HepG2 (cell line): Measurements from ENCODE around the gene PGAP3. TPM values are rescaled to one million over a fixed set of nuclear protein-coding genes. Genes with fewer than 3 reads are reported as not detected.

ENCODE experiments used
- ATF2 ChIP-seq: sonication (generic); formaldehyde crosslinking; IDR thresholded peaks from 2 replicates; pipeline ENCODE4 v1.4.0; 2020; ENCODE audit warnings: missing genetic modification reagents
- ATF7-NPFF ChIP-seq: sonication (generic); formaldehyde crosslinking; IDR thresholded peaks from 2 replicates; pipeline ENCODE4 v1.8.1; 2023; ENCODE audit warnings: mild to moderate bottlenecking, low read depth, missing genetic modification reagents, moderate library complexity
- BATF2 ChIP-seq: sonication (generic); formaldehyde crosslinking; IDR thresholded peaks from 2 replicates; pipeline ENCODE4 v1.8.0; 2022; ENCODE audit warnings: mild to moderate bottlenecking, missing genetic modification reagents, moderate library complexity
- BORCS8-MEF2B ChIP-seq: sonication (generic); formaldehyde crosslinking; IDR thresholded peaks from 2 replicates; pipeline ENCODE4 v1.8.0; 2022; ENCODE audit warnings: mild to moderate bottlenecking, missing genetic modification reagents
- CSRNP1 ChIP-seq: sonication (generic); formaldehyde crosslinking; IDR thresholded peaks from 2 replicates; pipeline ENCODE4 v1.8.1; 2023; ENCODE audit warnings: mild to moderate bottlenecking, missing genetic modification reagents
- E2F1 ChIP-seq: sonication (generic); formaldehyde crosslinking; IDR thresholded peaks from 2 replicates; pipeline ENCODE4 v1.5.0; 2020; ENCODE audit warnings: missing genetic modification reagents
- FOXP1 ChIP-seq, 2 experiments: fragments of 450-650 bp in 1 of 2; IDR thresholded peaks; 2 replicates each; pipeline ENCODE4 v1.6.1; 2017 to 2018; ENCODE audit warnings: antibody characterized with exemption in 1 of 2
- GATAD1 ChIP-seq: IDR thresholded peaks from 2 replicates; pipeline ENCODE4 v1.6.1; 2016; ENCODE audit warnings: missing genetic modification reagents, missing compliant biosample characterization
- HDAC2 ChIP-seq: sonication (generic); formaldehyde crosslinking; IDR thresholded peaks from 2 replicates; pipeline ENCODE4 v1.4.0; 2020; ENCODE audit warnings: missing genetic modification reagents
- MAZ ChIP-seq, 2 experiments: sonication (generic) in 1 of 2; formaldehyde crosslinking in 1 of 2; IDR thresholded peaks; 2 replicates each; pipeline versions ENCODE4 v1.5.0 to v1.6.1; 2012 to 2020; ENCODE audit warnings: low read depth in 2 of 2, mild to moderate bottlenecking in 2 of 2, borderline replicate concordance in 1 of 2, improper control_type of control experiment in 1 of 2, low read length in 1 of 2, missing genetic modification reagents in 1 of 2, moderate library complexity in 1 of 2
- NONO ChIP-seq, 2 experiments: fragments of 450-650 bp in 1 of 2; sonication (generic) in 1 of 2; formaldehyde crosslinking in 1 of 2; IDR thresholded peaks in 1 of 2; conservative IDR thresholded peaks in 1 of 2; 2 replicates each; pipeline versions ENCODE4 v1.6.1 to v1.8.0; 2017 to 2022; ENCODE audit warnings: mild to moderate bottlenecking in 1 of 2, missing genetic modification reagents in 1 of 2, moderate library complexity in 1 of 2
- POLR2G ChIP-seq: fragments of 200-400 bp; formaldehyde crosslinking; IDR thresholded peaks from 2 replicates; pipeline ENCODE4 v1.6.1; 2018; ENCODE audit warnings: mild to moderate bottlenecking, low read depth, low read length, moderate library complexity
- RXRB ChIP-seq: IDR thresholded peaks from 2 replicates; pipeline ENCODE4 v1.6.1; 2016; ENCODE audit warnings: borderline replicate concordance, missing genetic modification reagents, missing compliant biosample characterization
- STAT5B ChIP-seq: sonication (generic); formaldehyde crosslinking; IDR thresholded peaks from 2 replicates; pipeline ENCODE4 v1.4.0; 2020; ENCODE audit warnings: missing genetic modification reagents
- ZFP91 ChIP-seq: sonication (generic); formaldehyde crosslinking; IDR thresholded peaks from 2 replicates; pipeline ENCODE4 v1.9.0; 2022; ENCODE audit warnings: missing genetic modification reagents, mild to moderate bottlenecking, borderline replicate concordance
- ZNF232 ChIP-seq: sonication (generic); formaldehyde crosslinking; IDR thresholded peaks from 2 replicates; pipeline ENCODE4 v1.4.0; 2020; ENCODE audit warnings: missing genetic modification reagents, borderline replicate concordance
- ZNF383 ChIP-seq: sonication (generic); formaldehyde crosslinking; IDR thresholded peaks from 2 replicates; pipeline ENCODE4 v1.4.0; 2020; ENCODE audit warnings: missing genetic modification reagents, mild to moderate bottlenecking, borderline replicate concordance
- ZNF451 ChIP-seq: sonication (generic); formaldehyde crosslinking; IDR thresholded peaks from 2 replicates; pipeline ENCODE4 v1.5.0; 2020; ENCODE audit warnings: mild to moderate bottlenecking, missing genetic modification reagents
- ZNF576 ChIP-seq: sonication (generic); formaldehyde crosslinking; IDR thresholded peaks from 2 replicates; pipeline ENCODE4 v1.4.0; 2020; ENCODE audit warnings: mild to moderate bottlenecking, missing genetic modification reagents
- polyA plus RNA-seq, 8 experiments: library from polyadenylated mRNA; depleted of rRNA in 3 of 8; stranded (reverse) in 7 of 8; unstranded in 1 of 8; fragments of >200 nt; fragmentation: Illumina TruSeq in 4 of 8; extraction: Trizol in 4 of 8; gene quantifications; 2 replicates each; pipeline versions ENCODE4 v1.2.1 to v1.2.3, GENCODE V29; 2011 to 2016; ENCODE audit warnings: low read depth in 4 of 8, missing spikeins in 1 of 8, mixed read lengths in 1 of 8; ENCODE audit not compliant: insufficient read depth in 1 of 8
- total RNA-seq, 5 experiments: library from RNA; depleted of rRNA; stranded (reverse); fragments of >200 nt; fragmentation: Illumina TruSeq; extraction: Trizol; gene quantifications; 2 replicates each; pipeline ENCODE4 v1.2.3, GENCODE V29; 2016; ENCODE audit warnings: low read depth in 1 of 5

PGAP3 gene
- total and polyA plus RNA-seq, 2 of the 13 experiments (the other 11 are each of a cell fraction or from before 2014, with no cell fraction given): 11.9 to 14.6 TPM

GRCh38 chr17:39699818-39700147 is 11.9 kb upstream of the PGAP3 start, which contains the start of gene ERBB2 (continued):
- TF ChIP-seq GATAD1 (peak; percentile 3; the same call in 1 of the 2 replicates), MAZ (IDR thresholded peaks at IDR 0.05; ENCODE audit: borderline replicate concordance, low read depth, low read length) (peak; percentile 85; the same call in 1 of the 2 replicates), MAZ (CRISPR knock-in tag; IDR thresholded peaks at IDR 0.05; ENCODE audit: low read depth) (peak; percentile 87), ZNF383 (CRISPR knock-in tag) (no peak), CSRNP1 (CRISPR knock-in tag) (0 out of 2 replicates have a peak, but pooled peaks have one; percentile 59), STAT5B (CRISPR knock-in tag) (no peak), ATF7-NPFF (0 out of 2 replicates have a peak, but pooled peaks have one; percentile 12), ZNF576 (no peak), POLR2G (peak; percentile 88), FOXP1 (IDR thresholded peaks at IDR 0.05) (no peak), FOXP1 (CRISPR knock-in tag; IDR thresholded peaks at IDR 0.05) (0 out of 2 replicates have a peak, but pooled peaks have one; percentile 9), ZNF451 (CRISPR knock-in tag) (no peak), HDAC2 (CRISPR knock-in tag) (0 out of 2 replicates have a peak, but pooled peaks have one; percentile 41), BORCS8-MEF2B (peak; percentile 44; the same call in 1 of the 2 replicates), ZFP91 (0 out of 2 replicates have a peak, but pooled peaks have one; percentile 6), RXRB (CRISPR knock-in tag) (peak; percentile 43; the same call in 1 of the 2 replicates), E2F1 (CRISPR knock-in tag) (no peak), BATF2 (0 out of 2 replicates have a peak, but pooled peaks have one; percentile 66), ATF2 (CRISPR knock-in tag) (0 out of 2 replicates have a peak, but pooled peaks have one; percentile 8), ZNF232 (CRISPR knock-in tag) (no peak), NONO (IDR thresholded peaks at IDR 0.05) (no peak), NONO (CRISPR knock-in tag; conservative IDR thresholded peaks at IDR 0.05) (peak; percentile 22; the same call in 1 of the 2 replicates)
